ENCODE results near the gene MTCH1. TPM values are rescaled to one million over a fixed set of nuclear protein-coding genes. Genes with fewer than 3 reads are reported as not detected.

The MTCH1 gene
- total and polyA plus RNA-seq, 7 donors = 141 to 198 (median 163) TPM

GRCh38 chr6:37030599-37030998 is 44.6 kb upstream of the MTCH1 start:
- WGBS, 2 donors = 39 to 82% methylated on average over 2 of the region's 2 CpGs
- Histone ChIP-seq H3K27ac (no peak overlapping the region), H3K9me3 (no peaks in the 10 kb centered on the region), H3K4me3 (no peak overlapping the region), H3K36me3 (no peaks in the 10 kb centered on the region), H3K4me1 (no peaks in the 10 kb centered on the region), H3K27me3 (no peaks in the 10 kb centered on the region)
- intact Hi-C loops (cut with DNase I) = no loop called here
- TF ChIP-seq POLR2A (IDR thresholded peaks at IDR 0.05) = no peak
- no peak for DNase-seq

DNA sequence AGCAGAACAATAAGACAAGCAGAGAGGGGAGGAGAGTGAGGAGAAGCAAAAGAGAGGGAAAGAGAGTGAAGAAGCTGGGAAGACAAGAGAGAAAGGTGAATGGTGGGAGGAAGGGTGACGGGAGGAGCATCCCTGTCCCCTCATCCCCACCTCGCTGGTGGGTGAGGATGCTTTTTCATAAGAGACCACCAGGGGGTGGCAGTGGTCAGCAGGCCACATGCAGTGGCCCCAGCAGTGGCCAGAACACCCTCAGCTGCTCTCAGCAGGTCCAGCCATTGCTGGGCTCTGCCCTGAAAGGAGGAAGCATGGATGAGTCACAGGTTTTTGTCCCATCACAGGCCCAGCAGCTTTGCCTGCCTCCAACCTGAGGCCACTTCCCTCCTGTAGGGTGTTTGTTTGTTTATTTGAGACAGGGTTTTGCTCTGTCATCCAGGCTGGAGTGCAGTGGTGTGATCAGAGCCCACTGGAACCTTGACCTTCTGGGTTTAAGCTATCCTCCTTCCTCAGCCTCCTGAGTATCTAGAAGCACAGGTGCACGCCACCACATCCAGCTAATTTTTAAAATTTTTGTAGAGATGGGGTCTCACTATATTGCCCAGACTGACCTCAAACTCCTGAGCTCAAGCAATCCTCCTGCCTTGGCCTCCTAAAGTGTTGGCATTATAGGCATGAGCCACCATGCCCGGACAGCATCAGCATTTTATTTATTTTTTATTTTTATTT is 43.4 kb upstream of the MTCH1 start:
- 65 to 67% methylated on average over 4 of the region's 4 CpGs for WGBS, 2 donors
- DNase-seq = peak; percentile 89

GRCh38 chr6:37027811-37028469 is 41.9 kb upstream of the MTCH1 start:
- Histone ChIP-seq H3K4me3 (no peak overlapping the region), H3K27ac (no peak overlapping the region), H3K9me3 (no peaks in the 10 kb centered on the region), H3K36me3 (no peaks in the 10 kb centered on the region), H3K27me3 (no peaks in the 10 kb centered on the region), H3K4me1 (no peaks in the 10 kb centered on the region)
- TF ChIP-seq CTCF (IDR thresholded peaks at IDR 0.05) = no peak
- DNase-seq = no peak
- 93 to 94% methylated on average over 17 of the region's 17 CpGs for WGBS, 2 donors
- intact Hi-C loops (cut with DNase I) = loop anchor here (2.0 kb wide), 1 partner anchor 183 kb away; no protein-coding TSS in a partner anchor

More for the DNA sequence above, 43.4 kb upstream of the MTCH1 start:
- Histone ChIP-seq H3K27me3 (no peaks in the 10 kb centered on the region), H3K9me3 (no peaks in the 10 kb centered on the region), H3K4me3 (no peak overlapping the region), H3K36me3 (no peaks in the 10 kb centered on the region), H3K4me1 (no peaks in the 10 kb centered on the region), H3K27ac (no peak overlapping the region)
- TF ChIP-seq POLR2AphosphoS5 (IDR thresholded peaks at IDR 0.05) (peak in 1 of 4 donors; percentile 29), CTCF (IDR thresholded peaks at IDR 0.05) (peak; percentile 54 to 68 (median 58)), EP300 (IDR thresholded peaks at IDR 0.05) (no peak), POLR2A (IDR thresholded peaks at IDR 0.05) (no peak)
- intact Hi-C loops (cut with DNase I) = loop anchor here (2.0 kb wide), 1 partner anchor 181 kb away; no protein-coding TSS in a partner anchor

DNA sequence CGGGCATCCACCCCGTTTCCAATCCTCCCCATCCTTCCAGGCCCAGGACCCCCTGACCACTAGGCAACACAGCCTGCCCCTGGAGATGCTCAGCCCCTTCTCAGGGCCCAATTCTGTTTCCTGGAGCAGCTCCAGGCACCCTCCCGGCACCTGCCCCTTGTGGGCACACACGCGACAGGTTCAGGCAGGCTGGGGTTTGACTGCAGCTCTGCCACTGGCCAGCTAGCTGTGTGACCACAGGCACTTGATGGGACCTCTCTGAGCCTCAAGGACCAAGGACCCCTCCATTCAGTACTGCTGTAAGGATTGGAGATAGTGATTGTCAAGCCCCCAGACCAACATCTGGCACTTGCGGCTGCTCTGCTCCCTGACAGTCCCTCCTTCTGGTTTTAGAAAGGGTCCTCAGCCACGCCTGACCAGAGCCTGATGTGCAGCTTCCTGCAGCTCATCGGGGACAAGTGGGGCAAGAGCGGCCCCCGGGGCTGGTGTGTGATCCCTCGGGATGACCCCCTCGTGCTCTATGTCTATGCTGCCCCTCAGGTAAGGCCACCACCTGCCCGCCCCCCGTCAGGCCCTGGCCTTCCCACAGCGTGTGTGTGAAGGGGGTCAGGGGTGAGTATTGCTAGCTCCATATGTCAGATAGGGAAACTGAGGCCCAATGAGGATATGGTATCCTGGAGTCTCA is 41.2 kb upstream of the MTCH1 start:
- WGBS, 2 donors = 80 to 91% methylated on average over 15 of the region's 15 CpGs
- no peak for DNase-seq
- Histone ChIP-seq H3K4me1 (no peaks in the 10 kb centered on the region), H3K27me3 (no peaks in the 10 kb centered on the region), H3K4me3 (no peak overlapping the region), H3K36me3 (no peaks in the 10 kb centered on the region), H3K9me3 (no peaks in the 10 kb centered on the region), H3K27ac (no peak overlapping the region)
- intact Hi-C loops (cut with DNase I) = no loop called here
- TF ChIP-seq EP300 (IDR thresholded peaks at IDR 0.05) = no peak
- no peak for TF ChIP-seq POLR2AphosphoS5 (IDR thresholded peaks at IDR 0.05)
- no peak for TF ChIP-seq POLR2A (IDR thresholded peaks at IDR 0.05)
- no peak for TF ChIP-seq CTCF (IDR thresholded peaks at IDR 0.05)

Data from sigmoid colon (tissue), 7 donors.